Sigmoid colon (tissue), 7 donors: ENCODE data around the gene KNG1. TPM values are rescaled to one million over a fixed set of nuclear protein-coding genes. Genes with fewer than 3 reads are reported as not detected.

ENCODE experiments used
- polyA plus RNA-seq, 3 donors: library from polyadenylated mRNA; stranded (reverse); fragments of 200-250 nt; gene quantifications; one replicate each; pipeline ENCODE4 v1.2.3, GENCODE V29; 2013
- small RNA-seq, 3 donors: library from RNA; depleted of rRNA; stranded (forward); fragments of <200 nt; gene quantifications; one replicate each; pipeline ENCODE3, GENCODE V24; 2016
- total RNA-seq, 4 donors: library from RNA; depleted of rRNA; stranded (reverse); fragments of >200 nt; gene quantifications; one replicate each; pipeline ENCODE4 v1.1.0, GENCODE V29; 2016
- donor health status: healthy with polysubstance abuse.
- donor health status: Bipolar disorder and iron deficiency.
- donor health status: healthy.

Gene KNG1
- total and polyA plus RNA-seq, 7 donors, result 0.35 to 1.2 TPM; not detected in 5

Small RNA genes lying within 50 kb of the gene (small RNA-seq; reads per million reads assigned to genes)
- gene RF00092, result 0 reads per million in 3 donors
- 0 reads per million in 3 donors for gene RNU6-1105P
- gene SNORA4, result 0 reads per million in 3 donors
- gene SNORA63, result 0 reads per million in 3 donors
- gene SNORA81, result 0 reads per million in 3 donors
- 0 reads per million in 3 donors for gene SNORD2

Other genes with a start within 250 kb of the KNG1 start
- 1 to 10 TPM; 1.5 to 5.0 (median 3.3) TPM for gene CRYGS, start 173.0 kb upstream of the KNG1 start, total RNA-seq
- 1 to 10 TPM in 1 of 3 donors, not detected in 2; 2.7 TPM for gene CRYGS, start 173.0 kb upstream of the KNG1 start, polyA plus RNA-seq
- 10 to 100 TPM in 3 of 4 donors, 1 to 10 TPM in 1; 9.7 to 14.3 (median 11.4) TPM for gene TBCCD1, start 150.0 kb upstream of the KNG1 start, total RNA-seq
- 1 to 10 TPM; 4.9 to 6.6 (median 6.3) TPM for gene TBCCD1, start 150.0 kb upstream of the KNG1 start, polyA plus RNA-seq
- 10 to 100 TPM; 17.2 to 33.1 (median 26.2) TPM for gene DNAJB11, start 146.6 kb upstream of the KNG1 start, total RNA-seq
- gene DNAJB11, start 146.6 kb upstream of the KNG1 start, polyA plus RNA-seq, result 10 to 100 TPM; 10.8 to 73.3 (median 19.0) TPM
- gene AHSG, start 104.3 kb upstream of the KNG1 start, total RNA-seq, result not detected
- under 1 TPM in 1 of 3 donors, not detected in 2; 0.04 TPM for gene AHSG, start 104.3 kb upstream of the KNG1 start, polyA plus RNA-seq
- gene FETUB, start 77.0 kb upstream of the KNG1 start, total RNA-seq, result not detected
- gene FETUB, start 77.0 kb upstream of the KNG1 start, polyA plus RNA-seq, result under 1 TPM in 1 of 3 donors, not detected in 2; 0.46 TPM
- not detected for gene HRG, start 51.3 kb upstream of the KNG1 start, total RNA-seq
- gene HRG, start 51.3 kb upstream of the KNG1 start, polyA plus RNA-seq, result under 1 TPM in 1 of 3 donors, not detected in 2; 0.04 TPM
- 1,000 to 10,000 TPM in 1 of 4 donors, 100 to 1,000 TPM in 3; 632 to 1,010 (median 767) TPM for gene EIF4A2, start 66.2 kb downstream of the KNG1 start, total RNA-seq
- 100 to 1,000 TPM; 305 to 428 (median 372) TPM for gene EIF4A2, start 66.2 kb downstream of the KNG1 start, polyA plus RNA-seq
- gene RFC4, start 89.1 kb downstream of the KNG1 start, total RNA-seq, result 10 to 100 TPM in 3 of 4 donors, 1 to 10 TPM in 1; 8.7 to 26.6 (median 18.5) TPM
- gene RFC4, start 89.1 kb downstream of the KNG1 start, polyA plus RNA-seq, result 10 to 100 TPM; 13.9 to 30.3 (median 14.4) TPM
- gene ADIPOQ, start 125.4 kb downstream of the KNG1 start, total RNA-seq, result 10 to 100 TPM in 1 of 4 donors, under 1 TPM in 3; 0.54 to 53.5 (median 0.83) TPM
- gene ADIPOQ, start 125.4 kb downstream of the KNG1 start, polyA plus RNA-seq, result 10 to 100 TPM in 1 of 3 donors, 1 to 10 TPM in 1, not detected in 1; 1.8 to 25.3 TPM
- 10 to 100 TPM in 2 of 4 donors, 1 to 10 TPM in 2; 9.4 to 15.3 (median 11.2) TPM for gene ST6GAL1, start 213.2 kb downstream of the KNG1 start, total RNA-seq
- 10 to 100 TPM in 1 of 3 donors, 1 to 10 TPM in 2; 5.4 to 60.5 (median 6.5) TPM for gene ST6GAL1, start 213.2 kb downstream of the KNG1 start, polyA plus RNA-seq